Kidney epithelial cell (primary cell): ENCODE data around the gene GNPNAT1. TPM values are rescaled to one million over a fixed set of nuclear protein-coding genes. Genes with fewer than 3 reads are reported as not detected.
A peak's percentile ranks its signal among the peaks of the same experiment; 100 is the strongest.

Experiments used
- DNase-seq: peaks from one replicate; pipeline ENCODE4 v3.0.0-alpha.2; 2010; ENCODE audit warnings: low read depth
- H3K27me3 ChIP-seq: 2 replicates; pipeline ENCODE4 v1.6.0; 2011; ENCODE audit warnings: low read length; ENCODE audit not compliant: control insufficient read depth, insufficient read depth
- H3K36me3 ChIP-seq: 2 replicates; pipeline ENCODE4 v1.5.1; 2011; ENCODE audit warnings: low read length; ENCODE audit not compliant: control insufficient read depth, insufficient read depth
- H3K4me3 ChIP-seq: 2 replicates; pipeline ENCODE4 v1.5.1; 2011; ENCODE audit warnings: low read depth, mild to moderate bottlenecking, control low read depth, low read length
- CTCF ChIP-seq: IDR thresholded peaks from 2 replicates; pipeline ENCODE4 v1.5.1; 2011; ENCODE audit warnings: mild to moderate bottlenecking, moderate library complexity, low read length, control low read depth, inconsistent platforms; ENCODE audit not compliant: insufficient read depth, poor library complexity, severe bottlenecking
- total RNA-seq: library from RNA; depleted of rRNA; stranded (reverse); fragments of >200 nt; gene quantifications from 2 replicates; pipeline ENCODE4 v1.2.3, GENCODE V29; 2015

GNPNAT1 gene
- total RNA-seq, 1 donor from 2014 or later = 41.3 TPM

GRCh38 chr14:52797653-52798052, 6.2 kb upstream of the GNPNAT1 start:
- Histone ChIP-seq H3K36me3 (no peaks in the 10 kb centered on the region), H3K27me3 (no peaks in the 10 kb centered on the region), H3K4me3 (no peak overlapping the region)
- no peak for TF ChIP-seq CTCF
- no peak for DNase-seq

- no peak for TF ChIP-seq CTCF
- no peak for DNase-seq
- no peak overlapping the region for H3K4me3 ChIP-seq
- no peaks in the 10 kb centered on the region for H3K36me3 ChIP-seq
- no peaks in the 10 kb centered on the region for H3K27me3 ChIP-seq
These were observed 1.7 kb upstream of the GNPNAT1 start for GRCh38 chr14:52793061-52793460.

GRCh38 chr14:52792097-52792415, 649 bp upstream of the GNPNAT1 start:
- Histone ChIP-seq H3K27me3 (no peaks in the 10 kb centered on the region), H3K36me3 (no peaks in the 10 kb centered on the region), H3K4me3 (peak overlapping the region; percentile 30)
- no peak for TF ChIP-seq CTCF
- DNase-seq = no peak

DNA sequence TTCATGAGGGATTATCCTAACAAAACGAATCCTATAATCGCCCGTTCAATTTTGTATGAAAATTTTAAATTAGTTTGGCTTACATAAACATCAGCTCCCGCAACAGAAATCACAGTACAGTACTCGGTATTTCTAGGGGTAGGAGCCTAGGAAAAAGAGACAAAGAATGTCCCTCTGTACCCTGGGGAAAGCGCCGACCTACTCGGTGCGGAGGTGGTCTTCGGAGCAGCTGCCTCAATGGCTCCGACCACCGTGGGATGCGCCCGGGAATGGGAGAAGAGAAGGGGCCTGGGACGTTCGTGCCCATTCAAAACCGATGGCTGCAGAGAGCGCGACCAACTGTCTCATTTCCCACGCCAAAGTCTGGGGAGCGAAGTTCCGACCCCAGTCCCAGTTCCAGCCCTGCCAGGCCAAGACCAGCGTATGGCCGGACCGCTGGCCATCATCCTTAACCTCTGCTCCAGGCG, 618 bp downstream of the GNPNAT1 start:
- TF ChIP-seq CTCF = no peak
- Histone ChIP-seq H3K4me3 (peak overlapping the region; percentile 54), H3K36me3 (no peaks in the 10 kb centered on the region), H3K27me3 (no peaks in the 10 kb centered on the region)
- DNase-seq = no peak

DNA sequence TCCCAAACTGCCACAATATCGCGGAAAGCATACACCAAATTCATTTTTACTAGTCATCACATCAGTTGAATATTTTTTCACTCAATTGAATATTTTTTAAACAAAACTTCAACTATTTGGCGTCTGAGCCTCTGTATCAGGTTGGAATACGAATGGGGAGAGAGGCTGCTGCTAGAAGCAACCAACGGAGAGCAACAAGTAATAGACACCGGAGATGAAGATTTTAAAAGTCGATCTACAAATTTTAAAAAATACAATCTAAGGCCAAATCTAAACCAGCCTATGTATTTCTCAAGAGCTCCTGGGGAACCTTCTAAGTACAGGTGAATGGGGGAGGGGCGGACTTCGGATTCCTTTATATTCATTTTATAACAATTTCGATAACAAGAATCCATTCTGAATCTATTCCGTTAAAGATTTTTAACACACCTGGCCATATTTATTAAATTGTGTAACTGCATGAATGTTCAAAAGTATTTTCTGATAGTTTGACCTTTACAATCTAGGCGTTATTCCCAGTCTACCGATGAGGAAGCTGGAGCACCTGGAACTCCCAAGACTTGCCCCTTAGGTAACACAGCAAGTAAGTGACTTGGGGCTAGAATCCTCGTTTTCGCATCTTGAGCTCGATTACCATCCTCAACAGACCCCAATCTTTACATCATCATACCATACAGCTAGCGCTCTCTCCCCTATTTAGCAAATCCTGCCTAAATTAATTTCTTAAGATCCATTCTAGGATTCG, 1.2 kb downstream of the GNPNAT1 start:
- Histone ChIP-seq H3K36me3 (no peaks in the 10 kb centered on the region), H3K27me3 (no peaks in the 10 kb centered on the region), H3K4me3 (peak overlapping the region; percentile 54)
- no peak for TF ChIP-seq CTCF
- no peak for DNase-seq

DNA sequence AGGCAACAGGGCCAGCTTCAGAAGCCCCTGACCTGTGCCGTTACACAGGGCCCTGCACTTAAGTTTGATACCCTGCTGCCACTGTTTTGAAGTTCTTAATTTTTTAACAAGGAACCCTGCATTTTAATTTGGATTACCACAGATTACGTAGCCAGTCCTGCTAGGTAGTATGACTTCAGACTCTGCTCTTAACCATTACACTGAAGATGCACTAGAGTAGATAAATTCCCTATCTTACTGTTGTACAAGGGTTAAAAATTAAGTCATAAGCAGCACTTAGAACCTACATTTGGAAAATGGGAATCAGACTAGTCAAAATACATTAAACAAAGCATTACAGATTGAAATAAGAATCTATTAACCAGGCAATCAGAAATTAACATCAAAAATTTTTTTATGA, 2.3 kb downstream of the GNPNAT1 start:
- TF ChIP-seq CTCF = no peak
- H3K36me3 ChIP-seq = no peaks in the 10 kb centered on the region
- DNase-seq = no peak
- no peak overlapping the region for H3K4me3 ChIP-seq
- no peaks in the 10 kb centered on the region for H3K27me3 ChIP-seq
